HG02970 (cell line): ENCODE data around the gene CELA1.

Experiments
- ATAC-seq: cut with Tn5 transposase; IDR thresholded peaks from one replicate; pipeline ENCODE4 v1.9.1; 2021; ENCODE audit warnings: mild to moderate bottlenecking, moderate library complexity, moderate number of reproducible peaks; ENCODE audit not compliant: unreplicated experiment, low FRiP score

The CELA1 gene

GRCh38 chr12:51346581-51346980 lies at the start of gene CELA1:
TSS of gene CELA1 (minus strand) at chr12:51346679. CDS start at chr12:51346638, 41 bp downstream.
- no peak for ATAC-seq

GRCh38 chr12:51395283-51396230 lies 49.1 kb upstream of the CELA1 start:
- no peak for ATAC-seq

DNA sequence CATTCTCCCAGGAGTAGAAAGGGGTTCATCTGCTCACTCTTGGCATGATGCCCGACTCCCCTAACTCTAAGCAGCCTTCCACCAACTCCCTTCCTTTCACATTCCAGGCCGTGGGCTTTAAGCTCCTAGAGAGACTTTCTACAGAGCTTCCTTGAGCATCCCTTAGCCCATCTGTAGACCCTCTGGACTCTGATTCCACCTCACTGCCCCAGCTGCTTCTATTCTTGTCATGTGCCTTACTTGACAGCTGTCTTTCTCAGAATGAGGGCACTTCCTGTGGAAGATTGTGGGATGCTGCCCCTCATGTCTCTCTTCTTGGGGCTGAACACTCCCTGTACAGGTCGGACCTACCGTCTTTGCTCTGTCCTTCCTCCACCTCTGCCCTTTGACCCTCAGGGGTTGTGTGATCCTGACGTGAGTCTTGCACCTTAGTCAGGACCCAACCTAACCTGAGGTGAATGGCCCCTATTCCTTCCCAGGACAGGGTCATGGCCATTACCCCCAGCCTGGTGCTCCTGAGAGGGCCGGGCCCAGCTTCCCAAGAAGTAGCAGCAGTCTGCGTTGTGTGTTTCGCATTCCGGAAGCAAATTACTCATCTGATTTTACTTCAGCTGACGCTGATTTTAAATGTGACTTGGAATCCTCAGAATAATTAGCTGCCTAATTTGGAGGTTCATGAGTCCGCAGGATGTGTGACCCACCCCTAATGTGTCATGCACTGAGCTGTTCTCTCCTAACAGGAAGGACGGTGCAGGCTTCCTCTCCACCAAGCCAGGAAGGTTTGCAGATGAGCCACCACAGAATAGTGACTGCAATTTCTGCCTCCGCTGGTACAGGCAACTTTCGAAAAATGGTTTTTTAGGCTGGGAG lies 47.4 kb upstream of the CELA1 start:
- no peak for ATAC-seq

DNA sequence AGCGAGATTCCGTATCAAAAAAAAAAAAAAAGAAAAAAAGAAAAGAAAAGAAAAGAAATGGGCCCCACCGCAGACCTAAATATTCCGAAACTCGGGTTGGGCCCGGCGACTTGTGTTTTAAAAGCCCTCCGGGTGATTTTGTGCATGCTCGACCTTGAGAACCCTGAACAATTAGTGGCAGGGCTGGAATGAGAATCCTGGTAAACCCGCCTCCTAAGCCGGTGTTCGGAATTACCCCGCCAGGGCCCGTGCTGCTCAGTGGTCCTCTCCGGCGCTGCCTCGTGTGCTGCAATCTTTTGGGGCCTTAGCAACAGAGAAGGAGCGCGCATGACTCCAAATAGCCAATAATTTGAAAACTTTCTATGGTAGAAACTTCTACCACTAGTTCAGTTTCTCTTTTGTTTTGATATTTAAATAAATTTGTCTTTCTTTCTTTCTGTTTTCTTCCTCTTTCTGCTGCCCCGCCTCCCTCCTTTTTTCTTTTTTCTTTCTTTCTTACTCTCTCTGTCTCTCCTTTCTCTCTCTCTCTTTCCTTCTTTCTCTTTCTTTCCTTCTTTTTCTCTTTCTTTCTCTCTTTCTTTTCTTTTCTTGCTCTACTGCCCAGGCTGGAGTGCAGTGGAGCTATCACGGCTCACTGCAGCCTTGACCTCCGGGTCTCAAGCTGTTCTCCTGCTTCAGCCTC lies 46.2 kb upstream of the CELA1 start:
- ATAC-seq: no peak

DNA sequence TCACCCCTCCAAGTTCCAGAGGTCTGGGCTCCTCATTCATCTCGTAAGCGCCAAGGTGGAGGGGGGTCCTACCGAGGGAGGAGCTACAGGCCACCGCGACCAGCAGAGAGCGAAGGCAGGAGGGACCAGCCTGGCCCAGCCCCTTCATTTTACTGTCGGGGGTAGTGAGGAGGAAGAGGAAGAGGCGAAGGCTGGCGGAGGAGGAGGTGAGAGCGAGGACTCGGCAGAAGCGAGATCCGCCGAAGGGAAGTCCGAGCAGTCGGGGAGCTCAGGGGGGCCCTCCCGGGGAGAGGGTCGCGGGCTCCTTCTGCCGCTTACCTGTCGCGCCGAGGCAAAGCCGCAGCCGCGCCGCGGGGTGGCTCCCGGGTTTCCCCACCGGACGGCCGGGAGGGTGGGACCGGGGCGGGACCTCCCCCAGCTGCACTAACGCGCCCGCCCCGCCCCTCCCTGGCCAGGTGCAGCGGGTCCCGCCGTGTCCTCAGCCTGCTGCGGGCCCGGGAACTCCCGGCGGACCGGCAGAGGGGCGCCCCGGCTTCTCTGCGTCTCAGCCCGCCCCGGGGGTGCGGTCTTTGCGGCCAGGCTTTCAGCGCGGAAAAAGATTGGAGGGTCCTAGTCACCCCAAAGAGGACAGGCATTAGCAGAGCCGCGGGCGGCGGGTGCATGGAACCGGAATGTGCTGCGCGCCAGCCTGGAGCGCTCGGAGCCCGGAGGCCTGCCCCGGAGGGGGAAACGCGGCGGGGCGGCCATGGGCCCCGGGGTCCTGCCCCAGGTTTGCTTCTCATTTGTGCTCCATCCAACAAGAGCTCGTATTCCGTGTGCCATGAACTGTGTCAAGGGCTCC lies 45.0 kb upstream of the CELA1 start, which contains the start of gene GALNT6:
Gene GALNT6 (minus strand): TSS at position 124 of the 841 bp plus-strand sequence. CDS start 11,625 bp downstream, outside the sequence.
- peak; percentile 52 for ATAC-seq

DNA sequence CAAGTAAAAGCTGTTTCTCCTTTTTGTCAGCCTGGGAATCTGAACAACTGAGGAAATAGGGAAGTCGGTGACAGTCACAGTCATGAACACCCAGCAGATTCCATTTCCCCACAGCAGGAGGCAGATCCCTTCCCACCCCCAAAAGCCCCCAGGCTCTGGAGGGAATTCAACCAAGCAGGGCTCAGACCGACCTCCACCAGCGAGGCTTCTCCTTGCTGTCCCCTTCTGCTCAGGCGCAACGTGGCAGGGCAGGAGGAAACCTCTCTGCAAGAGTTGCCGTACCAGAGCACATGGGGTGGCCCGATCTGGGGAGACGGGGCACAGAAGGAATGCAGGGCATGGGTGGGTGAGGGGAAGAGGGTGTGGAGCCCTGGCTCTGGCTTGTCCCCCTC lies 44.4 kb upstream of the CELA1 start:
- ATAC-seq: no peak

DNA sequence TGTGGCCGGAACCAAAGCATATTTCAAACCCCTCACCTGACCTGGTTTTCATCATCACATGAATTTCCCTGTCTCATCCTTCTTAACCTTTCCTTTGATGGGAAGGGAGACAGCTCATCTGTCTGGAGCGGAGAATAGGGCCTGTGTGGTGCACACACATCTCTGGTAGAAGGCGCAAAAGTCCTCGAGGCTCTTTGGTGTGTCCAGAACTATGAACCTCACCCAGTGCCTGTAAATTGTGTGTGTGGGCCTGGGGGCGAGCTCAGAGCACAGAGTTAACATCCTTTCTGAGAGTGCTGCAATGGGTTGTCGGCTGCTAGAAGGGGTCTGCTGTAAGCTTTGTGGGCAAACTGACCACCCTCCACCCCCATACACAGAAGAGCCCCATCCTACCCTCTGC lies 44.0 kb upstream of the CELA1 start:
- ATAC-seq: no peak

GRCh38 chr12:51389302-51389999 lies 43.0 kb upstream of the CELA1 start:
- ATAC-seq: no peak

- no peak for ATAC-seq
These were observed 42.4 kb upstream of the CELA1 start for GRCh38 chr12:51388846-51389245.

GRCh38 chr12:51388069-51388799 lies 41.8 kb upstream of the CELA1 start:
- no peak for ATAC-seq

- ATAC-seq: no peak
These were observed 39.9 kb upstream of the CELA1 start for GRCh38 chr12:51386351-51386750.

- no peak for ATAC-seq
These were observed 36.9 kb upstream of the CELA1 start for GRCh38 chr12:51383269-51383905.

- ATAC-seq: no peak
These were observed 35.7 kb upstream of the CELA1 start for GRCh38 chr12:51382173-51382572.

DNA sequence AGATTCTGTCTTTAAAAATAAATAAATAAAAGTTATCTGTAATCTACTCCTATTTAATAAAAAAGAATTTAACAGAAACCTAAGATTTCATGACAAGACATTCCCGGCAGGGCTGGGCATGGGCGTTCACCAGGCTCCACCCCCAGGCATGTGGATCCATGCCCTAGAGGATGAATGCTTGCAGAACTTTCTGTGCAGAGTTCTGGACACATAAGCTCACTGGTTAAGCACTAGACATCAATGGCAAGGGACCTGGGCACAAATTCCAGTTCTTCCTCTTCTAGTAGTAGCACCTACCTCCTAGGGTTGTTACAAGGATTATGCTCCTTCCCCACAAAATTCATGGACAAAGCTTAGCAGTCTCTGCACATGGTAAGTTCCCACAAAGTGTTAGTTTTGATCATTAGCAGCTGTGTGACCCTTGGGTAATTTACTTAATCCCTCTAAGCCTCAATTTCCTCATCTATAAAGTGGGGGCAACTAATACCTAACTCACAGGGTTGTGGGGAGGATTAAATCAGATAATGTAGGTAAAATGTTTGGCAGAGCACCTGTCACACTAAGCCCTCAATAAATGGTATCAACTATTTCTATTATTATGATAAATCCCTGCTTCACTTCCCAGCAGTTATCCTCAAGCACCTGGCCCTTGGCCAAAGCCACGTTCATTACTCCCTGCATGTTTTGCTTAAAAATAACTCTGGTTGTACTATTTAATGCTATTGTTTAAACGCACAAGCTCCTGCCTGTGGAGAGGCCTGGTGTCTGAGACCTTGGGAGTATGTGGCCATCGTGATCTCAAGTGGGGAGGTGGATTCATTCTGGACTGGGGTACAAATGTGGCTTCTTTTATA lies 35.0 kb upstream of the CELA1 start:
- ATAC-seq: no peak

DNA sequence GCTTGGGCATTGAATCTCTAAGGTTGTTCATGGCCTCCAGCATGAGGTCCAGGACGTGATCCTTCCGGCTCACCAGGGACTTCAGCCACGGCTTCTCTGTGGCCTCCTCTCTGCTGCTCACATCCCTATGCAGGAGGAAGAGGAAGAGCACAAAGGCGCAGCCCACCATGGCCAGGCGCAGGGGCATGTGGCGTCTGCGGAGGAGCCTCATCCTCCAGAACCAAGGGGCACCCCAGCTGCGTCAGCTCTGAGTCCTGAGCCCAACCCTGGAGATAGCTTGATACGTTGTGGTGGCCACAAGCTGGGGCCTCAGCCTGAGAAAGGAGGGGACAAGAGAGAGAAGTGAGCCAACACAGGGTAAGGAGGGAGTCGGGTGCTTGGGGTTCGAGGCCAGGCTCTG lies 33.1 kb upstream of the CELA1 start:
- ATAC-seq: no peak

DNA sequence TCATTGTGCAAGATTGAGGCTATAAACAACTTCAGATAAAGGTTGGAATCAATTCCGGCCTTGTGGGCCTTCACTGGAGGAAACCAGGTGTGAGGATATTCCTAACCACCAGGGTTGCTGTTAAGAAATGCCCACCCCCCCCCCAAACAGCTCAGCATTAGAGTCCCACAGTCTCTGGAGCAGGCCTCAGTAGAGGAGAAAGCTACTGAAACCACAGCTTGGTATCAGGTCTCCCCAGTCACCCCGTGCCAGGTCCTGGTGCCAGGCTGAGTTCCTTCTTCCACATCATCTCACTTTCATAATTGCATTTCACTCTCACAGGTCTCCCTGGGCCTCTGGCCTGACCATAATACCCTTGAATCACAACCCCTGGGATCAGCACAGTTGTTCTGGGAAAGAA lies 32.3 kb upstream of the CELA1 start:
- no peak for ATAC-seq
